ENCODE results near the gene KLHL8.
"Not testable (repeated sequence)": the region's sequence is repeated elsewhere in the genome, so short reads cannot be mapped to it uniquely, and the experiment has no call there.

KLHL8 gene

DNA sequence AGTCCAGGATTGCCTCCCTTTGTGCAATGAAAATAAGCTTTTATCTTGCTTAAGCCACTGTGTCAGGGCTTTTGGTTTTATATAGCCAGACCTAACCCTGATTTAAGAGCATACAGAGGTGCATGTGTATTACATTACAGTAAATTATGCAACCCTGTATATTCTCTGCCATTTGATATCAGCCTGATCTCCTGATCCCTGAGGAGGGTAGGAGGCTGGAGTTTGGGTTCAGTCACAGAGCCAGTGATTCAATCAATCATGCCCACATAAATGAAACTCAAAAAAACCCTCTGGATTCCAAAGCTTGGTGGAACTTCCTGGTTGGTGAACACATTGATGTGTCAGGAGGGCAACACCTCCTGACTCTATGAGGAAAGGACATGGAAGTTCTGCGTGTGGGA, 7.3 kb upstream of the KLHL8 start:
- DNase-seq: no peak

DNA sequence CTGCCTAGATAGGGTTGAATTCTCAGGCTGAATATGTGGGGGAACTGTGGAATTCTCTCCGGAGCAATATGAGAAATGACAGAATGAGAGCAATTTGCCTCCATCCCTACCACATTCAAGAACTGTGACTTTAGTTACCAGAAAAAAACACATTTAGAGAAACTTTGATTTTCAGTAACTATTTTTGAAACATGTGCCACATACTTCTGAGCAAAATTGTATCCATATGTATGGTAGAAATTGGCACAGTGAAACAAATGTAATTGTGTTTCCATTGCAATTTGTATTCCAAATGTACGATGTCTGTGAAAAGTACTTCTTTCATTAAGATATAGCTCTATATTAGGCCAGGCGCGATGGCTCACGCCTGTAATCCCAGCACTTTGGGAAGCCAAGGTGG, 5.5 kb upstream of the KLHL8 start:
- no peak for DNase-seq

DNA sequence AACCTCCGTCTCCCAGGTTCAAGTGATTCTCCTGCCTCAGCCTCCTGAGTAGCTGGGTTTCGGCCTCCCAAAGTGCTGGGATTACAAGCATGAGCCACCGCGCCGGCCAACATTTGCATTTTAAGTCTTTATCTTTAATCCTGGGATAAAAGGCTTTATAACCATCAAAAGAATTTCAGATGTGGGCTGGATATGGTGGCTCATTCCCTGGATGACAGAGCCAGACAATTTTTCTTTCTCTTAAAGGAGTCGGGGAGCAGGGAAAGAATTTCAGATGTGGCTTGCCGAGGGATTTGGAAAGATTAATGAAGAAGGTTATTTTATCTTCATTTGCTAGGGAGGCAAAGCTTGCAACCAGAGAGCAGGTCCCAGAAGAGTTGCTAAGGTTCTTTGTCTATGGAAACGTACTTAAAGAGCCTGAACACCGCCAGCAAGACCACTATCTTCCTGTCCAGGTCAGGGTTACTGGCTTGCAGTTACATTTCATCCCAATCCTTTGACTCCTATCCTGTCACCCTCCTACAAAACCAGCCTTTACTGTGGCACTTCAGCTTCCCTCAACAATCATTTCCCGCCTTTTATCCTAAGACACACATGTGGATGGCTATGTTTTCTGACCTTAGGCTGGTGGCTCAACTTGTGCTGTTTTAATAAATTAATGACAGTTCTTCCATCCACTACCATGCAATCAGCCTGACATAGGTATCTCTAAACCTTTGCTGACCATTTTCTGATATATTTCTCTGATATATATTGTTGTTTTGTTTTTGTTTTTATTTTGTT, 3.9 kb upstream of the KLHL8 start:
- DNase-seq: no peak

DNA sequence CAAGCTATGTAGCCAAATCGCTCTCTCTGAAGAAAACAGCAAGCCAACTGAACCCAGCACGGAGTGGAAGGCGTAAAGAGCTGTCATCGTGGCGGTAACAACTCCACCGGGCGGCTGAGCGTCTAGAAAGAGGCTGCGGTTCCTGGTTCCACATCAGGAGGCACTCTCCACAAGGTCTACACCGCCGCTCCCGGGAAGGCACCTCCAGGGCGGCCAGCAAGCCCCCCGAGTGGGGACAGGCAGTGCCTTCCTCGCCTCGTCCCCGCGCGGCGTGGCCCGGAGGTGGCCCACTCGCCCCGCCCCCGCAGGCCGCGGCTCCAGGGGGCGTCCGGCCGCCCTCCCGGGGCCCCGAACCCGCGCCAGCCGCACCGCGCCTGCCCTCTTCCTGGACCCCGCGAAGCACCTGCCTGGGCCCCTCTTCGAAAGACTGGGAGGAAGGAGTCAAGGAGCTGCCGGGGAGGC, 755 bp downstream of the KLHL8 start:
- DNase-seq: no peak

DNA sequence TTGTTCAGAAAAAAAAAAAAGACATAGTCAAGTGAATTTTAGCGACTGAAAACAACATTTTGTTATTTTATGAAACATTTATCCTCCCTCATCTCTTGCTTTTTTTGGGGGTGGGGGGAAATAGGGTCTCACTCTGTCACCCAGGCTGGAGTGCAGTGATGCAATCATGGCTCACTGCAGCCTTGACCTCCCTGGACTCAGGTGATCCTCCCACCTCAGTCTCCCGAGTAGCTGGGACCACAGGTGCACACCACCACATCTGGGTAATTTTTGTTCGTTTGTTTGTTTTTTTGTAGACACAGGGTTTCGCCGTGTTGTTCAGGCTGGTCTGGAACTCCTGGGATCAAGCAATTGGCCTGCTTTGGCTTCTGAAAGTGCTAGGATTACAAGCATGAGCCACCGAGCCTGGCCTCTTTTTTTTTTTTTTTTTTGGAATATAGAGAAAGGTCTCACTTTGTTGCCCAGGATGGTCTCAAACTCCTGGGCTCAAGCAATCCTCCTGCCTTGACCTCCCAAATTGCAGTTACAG, 3.1 kb downstream of the KLHL8 start:
- DNase-seq: not testable (repeated sequence)

DNA sequence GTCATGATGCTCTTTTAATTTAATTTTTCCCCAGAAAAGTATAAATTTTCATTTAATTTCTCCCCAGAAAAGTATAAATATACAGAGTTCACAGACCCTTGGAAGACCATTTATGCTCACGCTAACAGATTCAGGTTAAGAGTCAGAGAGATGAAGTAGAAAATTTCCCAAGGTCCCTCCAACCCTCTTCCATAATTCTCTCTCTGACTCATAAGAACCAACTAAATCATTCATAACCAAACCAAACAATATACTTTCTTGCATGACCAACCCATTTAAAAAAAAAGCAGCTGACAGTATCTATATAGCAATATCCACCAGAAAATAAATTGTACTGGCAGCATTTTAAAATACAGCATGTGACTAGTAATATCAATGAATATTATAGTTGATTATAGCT, 3.9 kb downstream of the KLHL8 start:
- no peak for DNase-seq

DNA sequence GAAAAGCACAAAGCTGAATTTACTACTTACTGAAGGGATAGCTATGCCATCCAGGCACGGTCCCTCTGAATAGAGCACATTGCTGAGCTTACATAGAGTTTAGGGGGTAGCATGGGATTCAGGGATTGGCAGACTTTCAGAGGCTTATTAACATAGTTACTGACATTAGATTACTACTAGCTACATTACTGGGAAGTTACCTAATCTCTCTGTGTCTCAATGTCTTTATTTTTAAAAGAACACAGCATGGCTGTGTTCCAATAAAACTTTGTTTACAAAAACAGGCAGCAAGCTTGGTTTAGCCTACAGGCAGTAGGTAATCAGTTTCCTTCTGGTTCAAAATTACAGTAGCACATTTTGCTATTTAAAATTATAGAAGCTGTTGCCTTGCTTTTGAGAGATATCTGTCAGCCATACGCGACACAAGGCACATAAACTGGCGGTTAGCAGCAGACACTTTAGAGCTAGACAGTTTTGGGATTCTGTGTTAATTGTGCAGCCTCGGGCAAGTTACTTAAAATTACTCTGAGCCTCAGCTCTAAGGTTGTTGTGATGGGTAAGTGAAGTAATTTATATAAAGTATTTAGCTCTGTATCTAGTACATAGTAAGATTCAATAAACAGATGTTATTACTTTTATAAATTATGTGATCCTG, 6.9 kb downstream of the KLHL8 start:
- no peak for DNase-seq

DNA sequence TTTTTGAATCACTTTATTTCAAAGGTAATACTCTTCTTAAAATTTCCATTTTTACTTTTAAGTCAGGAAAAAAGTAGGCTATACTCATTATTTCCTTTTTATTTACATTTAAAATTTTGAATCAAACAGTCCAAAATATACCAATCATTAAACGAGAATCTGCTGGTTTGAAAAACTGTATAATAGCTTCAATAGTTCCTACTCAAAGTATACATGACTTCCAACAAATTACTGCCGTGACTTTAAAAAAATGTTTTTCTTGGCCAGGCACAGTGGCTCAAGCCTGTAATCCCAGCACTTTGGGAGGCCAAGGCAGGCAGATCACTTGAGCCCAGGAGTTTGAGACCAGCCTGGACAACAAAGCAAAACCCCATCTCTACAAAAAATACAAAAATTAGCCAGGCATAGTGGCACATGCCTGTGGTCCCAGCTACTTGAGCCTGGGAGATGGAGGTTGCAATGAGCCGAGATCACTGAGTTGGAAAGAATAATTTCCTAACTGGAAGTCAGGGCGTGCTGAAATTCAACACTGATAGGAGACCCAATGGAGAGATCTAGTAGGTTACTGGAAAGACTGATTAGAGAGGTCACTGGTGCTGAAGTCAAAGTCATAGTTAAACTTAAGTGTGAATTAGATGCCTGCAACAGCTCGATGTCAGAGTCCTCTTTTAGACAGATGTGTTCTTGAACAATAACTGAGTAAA, 9.0 kb downstream of the KLHL8 start:
- no peak for DNase-seq

DNA sequence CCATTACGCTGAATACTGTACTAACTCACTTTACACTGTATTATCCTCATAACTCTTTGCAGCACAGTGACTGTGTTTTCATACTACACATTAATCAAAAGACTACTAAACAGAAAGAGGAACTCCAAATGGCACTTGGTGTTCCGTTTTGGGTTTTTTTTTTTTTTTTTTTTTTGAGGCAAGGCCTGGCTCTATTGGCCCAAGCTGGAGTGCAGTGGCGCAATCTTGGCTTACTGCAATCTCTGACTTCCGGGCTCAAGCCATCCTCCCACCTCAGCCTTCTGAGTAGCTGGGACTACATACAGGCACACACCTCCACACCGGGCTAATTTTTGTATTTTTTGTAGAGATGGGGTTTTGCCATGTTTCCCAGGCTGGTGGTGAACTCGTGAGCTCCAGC, 10.7 kb downstream of the KLHL8 start:
- no peak for DNase-seq

DNA sequence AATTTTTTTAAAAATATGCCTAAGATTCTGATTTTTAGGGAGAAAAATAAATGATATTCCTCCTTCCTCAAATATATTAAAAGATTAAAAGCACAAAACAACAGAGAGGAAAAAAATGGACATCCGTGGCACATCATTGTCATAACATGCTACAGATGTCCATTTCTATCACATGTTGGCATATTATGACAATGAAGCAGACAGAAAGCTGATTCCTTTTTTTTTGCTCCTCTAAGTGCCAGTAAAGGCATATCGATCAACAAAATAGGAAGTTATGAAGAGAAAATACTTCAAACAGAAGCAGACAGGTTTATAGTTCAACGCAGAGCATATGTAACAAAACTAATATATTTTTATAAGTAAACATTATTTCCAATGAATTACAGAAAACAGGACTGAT, 11.2 kb downstream of the KLHL8 start:
- no peak for DNase-seq

DNA sequence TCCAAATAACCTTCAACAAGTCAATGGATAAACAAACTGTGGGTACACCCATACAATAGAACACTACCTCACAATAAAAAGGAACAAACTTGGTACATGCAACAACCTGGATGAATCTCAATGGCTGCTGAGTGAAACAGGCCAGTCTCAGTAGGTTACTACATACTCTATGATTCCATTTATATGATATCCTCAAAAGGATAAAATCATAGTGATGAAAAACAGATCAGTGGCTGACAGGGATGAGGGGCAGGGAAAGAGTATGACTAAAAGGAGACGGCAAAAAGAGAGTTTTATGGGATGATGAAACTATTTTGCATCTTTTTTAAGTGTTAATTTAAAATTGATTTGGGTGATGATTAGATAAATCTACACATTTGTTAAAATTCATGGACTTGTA, 15.9 kb downstream of the KLHL8 start:
- no peak for DNase-seq

DNA sequence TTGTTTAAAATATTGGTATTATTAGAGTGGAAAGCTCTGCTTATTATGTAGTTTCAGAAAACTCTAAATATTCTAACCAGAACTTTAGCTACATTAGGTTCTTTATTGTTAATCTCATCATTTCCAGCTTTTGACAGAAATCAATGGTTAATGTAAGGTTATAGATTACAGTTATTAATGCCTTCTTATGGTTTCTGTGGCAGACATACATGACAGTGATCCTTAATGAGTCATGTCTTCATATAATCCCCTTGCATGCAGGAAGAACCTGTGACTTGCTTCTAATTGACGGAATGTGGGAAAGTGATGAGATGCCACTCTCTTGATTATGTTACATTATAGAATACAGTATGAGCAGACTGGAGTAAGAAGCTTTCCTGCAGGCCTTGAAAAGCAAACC, 23.5 kb downstream of the KLHL8 start:
- DNase-seq: no peak

DNA sequence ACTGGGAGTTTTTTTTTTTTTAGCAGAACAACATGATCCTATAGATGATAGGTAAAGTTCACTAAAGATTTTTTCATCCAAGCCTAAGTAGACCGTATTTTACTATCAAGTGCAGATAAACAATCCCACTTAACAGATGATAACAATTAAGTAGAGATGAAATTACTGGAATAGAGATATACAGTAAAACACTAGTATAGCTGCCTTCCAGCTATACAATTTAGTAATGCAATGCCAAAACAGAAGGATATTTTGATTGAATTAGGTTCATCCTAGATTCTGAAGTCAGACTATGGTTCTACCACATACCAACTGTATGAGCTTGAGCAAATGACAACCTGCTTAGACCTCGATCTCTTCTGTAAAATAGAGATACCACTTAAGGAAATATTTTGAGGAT, 24.3 kb downstream of the KLHL8 start:
- DNase-seq: no peak

DNA sequence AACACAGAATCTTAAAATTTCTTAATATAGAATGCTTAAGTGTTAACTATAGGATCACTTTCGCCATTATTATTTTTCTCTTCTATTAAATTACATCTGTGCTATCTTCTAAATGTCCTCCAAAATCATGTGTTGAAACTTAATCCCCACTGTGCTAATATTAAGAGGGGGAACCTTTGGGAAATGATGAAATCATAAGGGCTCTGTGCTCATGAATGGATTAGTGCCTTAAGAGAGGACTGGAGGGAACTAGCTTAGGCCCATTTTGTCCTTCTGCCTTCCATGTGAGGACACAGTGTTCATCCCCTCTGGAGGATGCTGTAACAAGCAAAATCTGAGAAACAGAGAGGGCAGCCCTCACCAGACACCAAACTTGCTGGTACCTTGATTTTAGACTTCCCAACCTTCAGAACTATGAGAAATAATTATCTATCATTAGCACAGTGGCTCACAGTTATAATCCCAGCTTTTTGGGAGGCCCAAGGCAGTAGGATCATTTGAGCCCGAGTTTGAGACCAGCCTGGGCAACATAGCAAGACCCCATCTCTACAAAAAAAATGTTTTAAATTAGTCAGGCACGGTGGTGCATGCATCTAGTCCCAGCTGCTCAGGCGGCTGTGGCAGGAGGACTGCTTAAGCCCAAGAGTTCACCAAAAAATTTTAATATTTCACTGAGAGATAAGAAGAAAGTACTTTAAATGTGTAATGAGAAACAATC, 26.3 kb downstream of the KLHL8 start:
- no peak for DNase-seq

DNA sequence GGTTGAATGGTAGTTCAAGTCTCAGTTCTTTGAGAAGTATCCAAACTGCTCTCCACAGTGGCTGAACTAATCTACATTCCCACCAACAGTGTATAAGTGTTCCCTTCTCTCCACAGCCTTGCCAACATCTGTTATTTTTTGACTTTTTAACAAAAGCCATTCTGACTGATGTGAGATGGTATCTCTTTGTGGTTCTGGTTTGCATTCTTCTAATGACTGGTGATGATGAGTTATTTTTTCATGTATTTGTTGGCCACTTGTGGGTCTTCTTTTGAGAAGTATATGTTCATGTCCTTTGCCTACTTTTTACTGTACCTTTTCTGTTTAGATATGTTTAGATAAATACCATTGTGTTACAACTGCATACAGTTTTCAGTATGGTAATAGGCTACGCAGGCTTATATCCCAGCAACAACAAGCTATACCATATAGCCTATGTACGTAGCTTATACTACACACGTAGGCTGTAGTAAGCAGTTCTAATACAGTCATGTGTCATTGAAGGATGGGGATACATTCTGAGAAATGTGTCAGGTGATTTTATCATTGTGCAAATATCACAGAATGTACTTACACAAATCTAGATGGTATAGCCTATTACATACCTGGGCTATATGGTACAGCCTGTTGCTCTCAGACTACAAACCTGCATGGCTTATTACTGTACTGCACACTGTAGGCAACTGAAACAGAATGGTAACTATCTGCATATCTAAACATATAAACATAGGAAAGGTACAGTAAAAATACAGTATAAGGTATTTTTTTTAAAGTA, 28.1 kb downstream of the KLHL8 start:
- no peak for DNase-seq

DNA sequence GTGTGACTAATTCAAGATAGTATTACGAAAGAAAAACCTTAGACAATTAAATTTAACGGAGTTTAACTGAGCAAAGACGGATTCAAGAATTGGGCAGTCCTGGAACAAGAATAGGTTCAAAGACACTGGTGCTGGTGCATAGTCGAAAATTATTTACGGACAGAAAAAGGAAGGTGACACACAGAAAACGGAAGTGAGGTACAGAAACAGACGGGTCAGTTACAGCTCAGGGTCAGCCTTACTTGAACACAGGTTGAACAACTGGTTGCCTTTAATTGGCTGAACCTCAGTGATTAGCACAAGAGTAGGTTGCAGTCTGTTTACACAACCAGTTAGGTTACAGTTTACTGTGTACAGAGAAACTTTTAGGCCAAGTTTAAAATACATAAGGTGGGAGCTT, 31.5 kb downstream of the KLHL8 start:
- DNase-seq: no peak

DNA sequence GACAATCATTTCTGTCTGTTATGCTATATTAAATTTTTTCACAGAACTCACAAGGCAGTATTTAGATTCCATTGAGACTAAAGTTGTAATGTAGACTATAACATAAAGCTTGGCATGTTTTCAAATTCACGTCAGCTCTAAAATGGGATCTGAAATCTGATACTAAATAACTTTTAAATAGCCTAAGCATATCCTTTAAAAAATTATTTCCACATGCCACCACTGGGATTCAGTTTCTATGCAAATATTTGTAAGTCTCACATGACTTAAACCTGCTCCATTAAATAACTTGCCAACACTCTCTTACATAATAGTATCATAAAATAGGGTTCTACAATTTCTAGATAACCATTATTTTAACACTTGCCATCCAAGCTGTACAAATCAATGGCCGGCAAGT, 32.4 kb downstream of the KLHL8 start:
- DNase-seq: no peak

DNA sequence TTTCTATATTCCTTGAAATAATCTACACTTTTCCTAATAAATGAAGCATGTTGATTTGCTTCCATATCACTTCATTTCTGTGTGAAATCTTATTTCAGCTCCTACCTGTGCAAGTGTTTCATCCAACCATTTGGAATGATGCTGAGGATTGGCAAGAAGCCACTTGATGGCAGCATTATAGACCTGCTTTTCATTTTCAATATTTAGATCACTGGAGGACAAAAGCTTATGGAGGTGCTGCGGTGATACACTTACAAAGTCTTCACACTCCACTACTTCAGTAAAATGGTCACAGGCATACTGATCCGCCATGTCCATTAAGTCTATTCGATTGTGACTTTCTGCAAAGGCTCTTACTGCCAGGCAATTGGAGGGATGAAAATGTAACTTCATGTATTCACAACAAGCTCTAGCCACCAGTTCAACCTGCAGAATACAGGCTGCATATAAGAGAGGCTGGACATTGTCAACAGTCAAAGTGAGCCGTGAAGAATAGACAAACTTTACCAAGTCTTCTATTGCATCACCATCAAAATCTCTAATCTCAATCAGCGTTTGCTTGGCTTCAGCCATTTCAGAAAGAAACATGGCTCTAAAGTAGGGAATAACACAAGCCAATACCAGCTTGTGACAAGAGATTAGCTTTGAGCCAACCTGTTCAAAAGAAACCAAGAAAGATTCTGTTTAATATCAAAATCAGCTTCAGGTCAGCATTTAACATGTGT, 35.1 kb downstream of the KLHL8 start:
- DNase-seq: no peak

DNA sequence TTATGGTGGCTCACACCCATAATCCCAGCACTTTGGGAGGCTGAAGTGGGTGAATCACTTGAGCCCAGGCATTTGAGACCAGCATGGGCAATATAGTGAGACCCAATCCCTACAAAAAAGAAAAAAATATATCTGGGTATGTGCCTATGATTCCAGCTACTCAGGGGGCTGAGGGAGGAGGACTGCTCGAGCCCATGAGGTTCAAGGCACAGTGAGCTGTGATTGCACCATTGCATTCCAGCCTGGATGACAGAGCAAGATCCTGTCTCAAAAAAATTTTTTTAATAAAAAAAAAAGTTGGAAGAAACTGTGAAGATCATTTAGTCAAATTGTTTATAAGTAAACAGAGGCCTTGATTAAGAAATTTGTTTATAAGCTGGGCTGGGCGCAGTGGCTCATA, 39.7 kb downstream of the KLHL8 start:
- no peak for DNase-seq

DNA sequence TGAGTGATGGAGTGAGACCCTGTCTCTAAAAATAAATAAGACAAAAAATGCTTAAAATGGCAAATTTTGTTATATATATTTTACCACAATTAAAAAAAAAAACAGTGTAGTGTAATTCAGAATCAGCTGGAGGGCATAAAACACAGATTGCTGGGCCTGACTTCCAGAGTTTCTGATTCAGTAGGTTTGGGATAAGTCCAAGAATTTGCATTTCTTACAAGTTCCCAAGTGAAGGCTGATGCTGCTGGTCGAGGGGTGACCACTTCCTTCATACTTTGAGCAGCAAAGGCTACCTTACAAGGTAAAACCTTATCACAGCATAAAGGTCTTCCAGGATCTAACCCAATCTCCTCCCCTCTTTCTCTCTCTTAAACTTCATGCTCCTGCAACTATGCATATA, 40.7 kb downstream of the KLHL8 start:
- no peak for DNase-seq

DNA sequence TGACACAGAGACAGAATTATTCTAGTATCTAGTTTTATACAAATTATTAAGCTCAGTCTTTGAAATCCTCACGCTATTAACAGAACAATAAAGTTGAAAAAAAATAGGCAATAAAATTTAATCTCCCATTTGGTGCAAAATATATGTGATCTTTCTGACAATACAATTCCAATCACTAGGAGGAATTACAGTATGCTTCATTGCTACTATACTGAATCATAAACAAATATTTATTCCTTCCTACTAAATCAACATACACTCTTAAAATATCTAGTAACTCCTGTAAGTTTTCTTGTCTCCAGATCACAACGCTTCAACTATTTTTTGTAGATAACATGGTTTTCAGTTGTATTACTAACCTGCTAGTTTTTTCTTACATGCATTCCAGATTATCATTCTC, 45.7 kb downstream of the KLHL8 start:
- DNase-seq: no peak

DNA sequence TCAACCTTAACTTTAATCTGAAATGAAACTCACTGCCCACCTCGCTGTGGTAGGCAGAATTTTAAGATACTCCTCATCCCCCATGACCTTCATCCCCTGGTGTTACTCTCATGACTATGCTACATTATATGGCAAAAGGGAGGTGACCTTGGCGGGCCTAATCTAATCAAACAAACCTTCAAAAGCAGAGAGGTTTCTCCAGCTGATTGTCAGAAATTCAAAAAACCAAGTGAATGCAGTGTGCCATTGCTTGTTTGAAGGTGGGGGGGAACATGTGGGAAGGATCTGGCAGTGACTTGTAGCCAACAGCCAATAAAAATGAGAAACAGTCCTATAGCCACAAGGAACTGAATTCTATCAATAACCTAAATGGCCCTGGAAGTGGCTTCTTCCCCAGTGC, 48.5 kb downstream of the KLHL8 start:
- DNase-seq: no peak

Data from central memory CD4-positive, alpha-beta T cell (primary cell).